Uterus (tissue), 4 donors: ENCODE results near the gene DYTN. TPM values are rescaled to one million over a fixed set of nuclear protein-coding genes. Genes with fewer than 3 reads are reported as not detected.
A peak's percentile ranks its signal among the peaks of the same experiment; 100 is the strongest.

Experiments used
- DNase-seq, 2 donors: peaks; one replicate each; pipeline ENCODE4 v3.0.0-alpha.2; 2019 to 2020
- H3K27ac ChIP-seq, 2 donors: fragments of 200-600 bp; sonication (generic); 1 replicate in 1 of 2; 2 replicates in 1 of 2; pipeline ENCODE4 v1.5.1; 2016 to 2018
- H3K27me3 ChIP-seq, 2 donors: fragments of 200-600 bp; sonication (generic); one replicate each; pipeline ENCODE4 v1.5.1; 2018 to 2019; ENCODE audit warnings: control low read depth in 1 of 2
- H3K36me3 ChIP-seq, 2 donors: fragments of 200-600 bp; sonication (generic); one replicate each; pipeline ENCODE4 v1.5.1; 2019; ENCODE audit warnings: control low read depth in 1 of 2
- H3K4me1 ChIP-seq, 2 donors: fragments of 200-600 bp; sonication (generic); one replicate each; pipeline ENCODE4 v1.5.1; 2018 to 2019; ENCODE audit warnings: control low read depth in 1 of 2
- H3K4me3 ChIP-seq, 2 donors: fragments of 200-600 bp; sonication (generic); 1 replicate in 1 of 2; 2 replicates in 1 of 2; pipeline ENCODE4 v1.5.1; 2018 to 2019; ENCODE audit warnings: mild to moderate bottlenecking in 1 of 2
- H3K9me3 ChIP-seq, 2 donors: fragments of 200-600 bp; sonication (generic); one replicate each; pipeline ENCODE4 v1.5.1; 2019; ENCODE audit warnings: control low read depth in 1 of 2
- CTCF ChIP-seq, 4 experiments: fragments of 200-600 bp in 2 of 4; fragments of 450-650 bp in 2 of 4; sonication (generic) in 2 of 4; IDR thresholded peaks; one replicate each; pipeline ENCODE4 v1.5.1; 2016 to 2019; ENCODE audit warnings: antibody characterized with exemption in 4 of 4, mild to moderate bottlenecking in 2 of 4, moderate library complexity in 1 of 4
- POLR2A ChIP-seq, 2 donors: fragments of 450-650 bp; IDR thresholded peaks; one replicate each; pipeline ENCODE4 v1.6.1; 2016; ENCODE audit warnings: antibody characterized with exemption in 2 of 2, mild to moderate bottlenecking in 1 of 2, moderate library complexity in 1 of 2
- intact Hi-C: fragments of 100-400 bp; cut with DNase I; formaldehyde crosslinking; loops from one replicate; pipeline ENCODE4 v1.15.1; 2023; ENCODE audit warnings: low total_unique reads
- total RNA-seq, 4 donors: library from RNA; depleted of rRNA in 3 of 4; stranded (reverse); fragments of >200 nt in 3 of 4; gene quantifications; one replicate each; pipeline versions ENCODE4 v1.1.0 to v1.2.4, GENCODE V29; 2014 to 2023
- donor health status: DM: yes; HTN: yes; CAD: no.

Gene DYTN
- total RNA-seq, 4 donors from 2014 or later = not detected

- Histone ChIP-seq H3K27me3 (no peaks in the 10 kb centered on the region), H3K4me3 (no peak overlapping the region), H3K36me3 (no peaks in the 10 kb centered on the region), H3K9me3 (no peaks in the 10 kb centered on the region), H3K27ac (no peak overlapping the region), H3K4me1 (no peaks in the 10 kb centered on the region)
- intact Hi-C loops = loop anchor here (10.0 kb wide), 1 partner anchor 776 kb away; no protein-coding TSS in a partner anchor
- DNase-seq = no peak
- TF ChIP-seq CTCF (IDR thresholded peaks at IDR 0.05) (no peak), POLR2A (IDR thresholded peaks at IDR 0.05) (no peak)
Measured at GRCh38 chr2:206698811-206699210, 19.4 kb downstream of the DYTN start.

GRCh38 chr2:206696910-206697309 is 21.3 kb downstream of the DYTN start:
- TF ChIP-seq CTCF (IDR thresholded peaks at IDR 0.05) (no peak), POLR2A (IDR thresholded peaks at IDR 0.05) (no peak)

GRCh38 chr2:206693399-206694137 is 24.6 kb downstream of the DYTN start:
- Histone ChIP-seq H3K27me3 (no peaks in the 10 kb centered on the region), H3K4me3 (no peak overlapping the region), H3K4me1 (no peaks in the 10 kb centered on the region), H3K36me3 (no peaks in the 10 kb centered on the region), H3K27ac (no peak overlapping the region), H3K9me3 (no peaks in the 10 kb centered on the region)
- TF ChIP-seq POLR2A (IDR thresholded peaks at IDR 0.05) (no peak), CTCF (IDR thresholded peaks at IDR 0.05) (peak; percentile 42 to 64 (median 56))
- DNase-seq = peak in 1 of 2 donors; percentile 21
- intact Hi-C loops = loop anchor here (10.0 kb wide), 1 partner anchor 781 kb away; no protein-coding TSS in a partner anchor

More at GRCh38 chr2:206696910-206697309, 21.3 kb downstream of the DYTN start:
- H3K4me1 ChIP-seq = no peaks in the 10 kb centered on the region
- DNase-seq = no peak
- no peak overlapping the region for H3K27ac ChIP-seq
- no peaks in the 10 kb centered on the region for H3K9me3 ChIP-seq
- no peaks in the 10 kb centered on the region for H3K27me3 ChIP-seq
- no peaks in the 10 kb centered on the region for H3K36me3 ChIP-seq
- intact Hi-C loops = loop anchor here (10.0 kb wide), 1 partner anchor 778 kb away; no protein-coding TSS in a partner anchor
- no peak overlapping the region for H3K4me3 ChIP-seq

- H3K4me1 ChIP-seq = no peaks in the 10 kb centered on the region
- TF ChIP-seq POLR2A (IDR thresholded peaks at IDR 0.05) (no peak), CTCF (IDR thresholded peaks at IDR 0.05) (no peak)
- H3K4me3 ChIP-seq = no peak overlapping the region
- no peaks in the 10 kb centered on the region for H3K27me3 ChIP-seq
- H3K36me3 ChIP-seq = no peaks in the 10 kb centered on the region
- intact Hi-C loops = loop anchor here (10.0 kb wide), 1 partner anchor 782 kb away; no protein-coding TSS in a partner anchor
- DNase-seq = no peak
- H3K9me3 ChIP-seq = no peaks in the 10 kb centered on the region
- no peak overlapping the region for H3K27ac ChIP-seq
Measured at GRCh38 chr2:206692971-206693370, 25.2 kb downstream of the DYTN start.

- Histone ChIP-seq H3K9me3 (no peaks in the 10 kb centered on the region), H3K27ac (no peak overlapping the region), H3K4me3 (no peak overlapping the region), H3K4me1 (no peaks in the 10 kb centered on the region), H3K36me3 (no peaks in the 10 kb centered on the region), H3K27me3 (no peaks in the 10 kb centered on the region)
- intact Hi-C loops = no loop called here
- no peak for DNase-seq
- TF ChIP-seq POLR2A (IDR thresholded peaks at IDR 0.05) = no peak
- no peak for TF ChIP-seq CTCF (IDR thresholded peaks at IDR 0.05)
Measured at GRCh38 chr2:206688990-206689389, 29.2 kb downstream of the DYTN start.
